Placental epithelial cell (primary cell): Measurements from ENCODE around the gene TSPY8. TPM values are rescaled to one million over a fixed set of nuclear protein-coding genes. Genes with fewer than 3 reads are reported as not detected.

Experiments
- small RNA-seq: library from RNA; depleted of rRNA; stranded (forward); fragments of <200 nt; gene quantifications from one replicate; pipeline ENCODE3, GENCODE V24; 2012
- total RNA-seq: library from RNA; depleted of rRNA; stranded (reverse); fragments of >200 nt; gene quantifications from 2 replicates; pipeline ENCODE4 v1.2.3, GENCODE V29; 2012

Gene TSPY8
- total RNA-seq: not detected in 2 replicates

GRCh38 chrY:9357497-9357896 is at the start of gene TSPY8:
TSS of gene TSPY8 (plus strand) at chrY:9357797. CDS start at chrY:9357843, 46 bp downstream.

GRCh38 chrY:9337164-9337563 is 20.4 kb upstream of the TSPY8 start, which contains the start of gene TSPY4:
TSS of gene TSPY4 (plus strand) at chrY:9337464. CDS start at chrY:9337510, 46 bp downstream.

GRCh38 chrY:9398121-9398520 is 40.5 kb downstream of the TSPY8 start, which contains the start of gene TSPY3:
TSS of gene TSPY3 (plus strand) at chrY:9398421. CDS start at chrY:9398467, 46 bp downstream.

Small RNA genes within 50 kb of the gene (small RNA-seq; reads per million reads assigned to genes)
- gene AC006158.1: not detected

Other genes starting within 250 kb of the TSPY8 start
- not detected in 2 replicates for gene TSPY4, start 20.3 kb upstream of the TSPY8 start, total RNA-seq
- not detected in 2 replicates for gene TSPY3, start 40.6 kb downstream of the TSPY8 start, total RNA-seq
- gene TSPY1, start 109.2 kb downstream of the TSPY8 start, total RNA-seq: not detected in 2 replicates
- gene TSPY9, start 129.5 kb downstream of the TSPY8 start, total RNA-seq: not detected in 2 replicates
- not detected in 2 replicates for gene TSPY10, start 170.1 kb downstream of the TSPY8 start, total RNA-seq